Neural crest cell (in vitro differentiated cells): ENCODE results near the gene FOXE1. TPM values are rescaled to one million over a fixed set of nuclear protein-coding genes. Genes with fewer than 3 reads are reported as not detected.

ENCODE experiments used
- DNase-seq: peaks from one replicate; pipeline ENCODE4 v3.0.0; 2021; ENCODE audit warnings: low read depth, mixed read lengths, low spot score
- H3K27ac Mint-ChIP-seq: one replicate; pipeline ENCODE4 v1.8.0; 2021; ENCODE audit warnings: mild to moderate bottlenecking, mixed read lengths; ENCODE audit not compliant: unreplicated experiment
- H3K27me3 Mint-ChIP-seq: 2 replicates; pipeline ENCODE4 v1.8.0; 2021; ENCODE audit warnings: low read depth, mild to moderate bottlenecking, mixed read lengths
- H3K36me3 Mint-ChIP-seq: 2 replicates; pipeline ENCODE4 v1.8.0; 2021; ENCODE audit warnings: low read depth, mild to moderate bottlenecking, mixed read lengths
- H3K4me1 Mint-ChIP-seq: 2 replicates; pipeline ENCODE4 v1.8.0; 2021; ENCODE audit warnings: mixed read lengths
- H3K4me3 Mint-ChIP-seq: one replicate; pipeline ENCODE4 v1.8.0; 2021; ENCODE audit warnings: mild to moderate bottlenecking, mixed read lengths
- H3K9me3 Mint-ChIP-seq: 2 replicates; pipeline ENCODE4 v1.8.0; 2021; ENCODE audit warnings: mixed read lengths
- total RNA-seq: library from RNA; stranded (reverse); gene quantifications from 2 replicates; pipeline ENCODE4 v1.2.1, GENCODE V29; 2021
- TF ChIP-seq, protein P1 (sequence below): fragments of 200-600 bp; sonication (generic); conservative IDR thresholded peaks from 2 replicates; pipeline ENCODE4 v1.5.0; 2021; ENCODE audit warnings: antibody characterized with exemption, mild to moderate bottlenecking

Gene FOXE1
- total RNA-seq, 1 donor from 2014 or later: not detected

- Mint-ChIP-seq H3K4me3 (no peak overlapping the region), H3K9me3 (peaks cover 3% of the 10 kb centered on the region), H3K36me3 (no peaks in the 10 kb centered on the region), H3K27ac (no peak overlapping the region), H3K27me3 (peaks cover 86% of the 10 kb centered on the region), H3K4me1 (no peaks in the 10 kb centered on the region)
- DNase-seq: no peak
- TF ChIP-seq, protein P1, sequence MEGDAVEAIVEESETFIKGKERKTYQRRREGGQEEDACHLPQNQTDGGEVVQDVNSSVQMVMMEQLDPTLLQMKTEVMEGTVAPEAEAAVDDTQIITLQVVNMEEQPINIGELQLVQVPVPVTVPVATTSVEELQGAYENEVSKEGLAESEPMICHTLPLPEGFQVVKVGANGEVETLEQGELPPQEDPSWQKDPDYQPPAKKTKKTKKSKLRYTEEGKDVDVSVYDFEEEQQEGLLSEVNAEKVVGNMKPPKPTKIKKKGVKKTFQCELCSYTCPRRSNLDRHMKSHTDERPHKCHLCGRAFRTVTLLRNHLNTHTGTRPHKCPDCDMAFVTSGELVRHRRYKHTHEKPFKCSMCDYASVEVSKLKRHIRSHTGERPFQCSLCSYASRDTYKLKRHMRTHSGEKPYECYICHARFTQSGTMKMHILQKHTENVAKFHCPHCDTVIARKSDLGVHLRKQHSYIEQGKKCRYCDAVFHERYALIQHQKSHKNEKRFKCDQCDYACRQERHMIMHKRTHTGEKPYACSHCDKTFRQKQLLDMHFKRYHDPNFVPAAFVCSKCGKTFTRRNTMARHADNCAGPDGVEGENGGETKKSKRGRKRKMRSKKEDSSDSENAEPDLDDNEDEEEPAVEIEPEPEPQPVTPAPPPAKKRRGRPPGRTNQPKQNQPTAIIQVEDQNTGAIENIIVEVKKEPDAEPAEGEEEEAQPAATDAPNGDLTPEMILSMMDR: no peak
Measured at GRCh38 chr9:97819735-97820134, 33.3 kb upstream of the FOXE1 start.

DNA sequence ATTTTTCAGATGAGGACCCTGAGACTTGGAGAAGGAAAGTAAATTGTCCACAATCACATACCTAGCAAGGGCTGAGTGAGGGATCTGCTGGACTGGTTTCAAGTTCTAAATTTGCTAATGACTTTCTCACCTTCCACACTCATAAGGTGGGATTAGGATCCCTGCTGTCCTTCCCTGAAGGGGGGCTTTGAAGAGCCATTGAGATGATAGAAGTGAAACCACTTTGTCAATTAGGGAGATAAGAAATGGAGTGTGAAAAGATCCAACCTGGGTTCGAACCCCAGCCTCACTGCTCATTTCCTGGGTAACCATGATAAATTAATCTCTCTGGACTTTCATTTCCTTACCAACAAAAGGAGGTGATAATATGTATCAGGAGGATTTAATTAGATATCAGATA is 32.7 kb upstream of the FOXE1 start:
- H3K27ac Mint-ChIP-seq: peak overlapping the region; percentile 20
- H3K4me3 Mint-ChIP-seq: no peak overlapping the region
- no peak for DNase-seq
- TF ChIP-seq, protein P1: no peak
- H3K9me3 Mint-ChIP-seq: peaks cover 3% of the 10 kb centered on the region
- no peaks in the 10 kb centered on the region for H3K36me3 Mint-ChIP-seq
- no peaks in the 10 kb centered on the region for H3K4me1 Mint-ChIP-seq
- H3K27me3 Mint-ChIP-seq: peaks cover 87% of the 10 kb centered on the region

GRCh38 chr9:97830884-97831829 is 21.9 kb upstream of the FOXE1 start:
- H3K9me3 Mint-ChIP-seq: no peaks in the 10 kb centered on the region
- no peak for DNase-seq
- H3K4me3 Mint-ChIP-seq: no peak overlapping the region
- TF ChIP-seq, protein P1: no peak
- peaks cover 85% of the 10 kb centered on the region for H3K27me3 Mint-ChIP-seq
- H3K27ac Mint-ChIP-seq: peak overlapping the region; percentile 37
- H3K4me1 Mint-ChIP-seq: peaks cover 15% of the 10 kb centered on the region
- no peaks in the 10 kb centered on the region for H3K36me3 Mint-ChIP-seq

DNA sequence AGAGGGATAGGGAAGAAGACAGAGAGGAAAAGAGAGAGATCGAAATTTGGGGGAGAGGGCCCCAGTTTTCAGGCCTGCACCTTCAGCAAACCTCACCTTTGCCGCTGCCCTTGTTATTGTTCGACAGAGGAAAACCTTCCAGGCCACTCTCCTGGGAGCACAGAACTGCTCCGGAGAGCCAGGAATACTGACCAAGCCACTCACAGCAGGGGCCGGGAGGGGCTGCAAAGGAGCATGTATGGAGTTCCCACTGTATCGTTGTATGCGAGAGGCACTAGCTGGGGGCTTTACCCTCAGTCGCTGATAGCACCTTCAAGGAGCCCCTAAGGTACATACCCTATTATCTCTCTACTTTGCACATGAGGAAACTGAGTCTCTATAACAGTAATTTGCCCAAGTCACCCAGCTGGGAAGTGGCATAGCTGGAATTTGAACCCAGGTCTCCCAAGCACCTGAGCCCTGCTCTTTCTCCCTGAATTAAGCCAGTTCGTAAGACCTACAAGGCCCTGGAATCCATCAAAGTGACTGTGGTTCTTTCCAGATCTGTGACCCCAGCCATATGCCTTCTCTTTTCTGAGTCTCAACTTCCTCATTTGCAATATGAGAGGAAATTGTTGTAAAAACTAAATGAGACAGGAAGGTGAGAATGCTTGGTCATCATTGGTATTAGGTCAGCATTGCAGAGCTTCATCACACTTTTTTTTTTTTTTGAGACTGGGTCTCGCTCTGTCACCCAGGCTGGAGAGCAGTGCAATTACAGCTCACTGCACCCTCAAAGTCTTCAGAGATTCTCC is 21.0 kb upstream of the FOXE1 start:
- no peak for DNase-seq
- H3K27me3 Mint-ChIP-seq: peaks cover 85% of the 10 kb centered on the region
- H3K4me3 Mint-ChIP-seq: no peak overlapping the region
- no peaks in the 10 kb centered on the region for H3K36me3 Mint-ChIP-seq
- TF ChIP-seq, protein P1: no peak
- H3K4me1 Mint-ChIP-seq: peaks cover 15% of the 10 kb centered on the region
- H3K9me3 Mint-ChIP-seq: peaks cover 2% of the 10 kb centered on the region
- H3K27ac Mint-ChIP-seq: no peak overlapping the region

DNA sequence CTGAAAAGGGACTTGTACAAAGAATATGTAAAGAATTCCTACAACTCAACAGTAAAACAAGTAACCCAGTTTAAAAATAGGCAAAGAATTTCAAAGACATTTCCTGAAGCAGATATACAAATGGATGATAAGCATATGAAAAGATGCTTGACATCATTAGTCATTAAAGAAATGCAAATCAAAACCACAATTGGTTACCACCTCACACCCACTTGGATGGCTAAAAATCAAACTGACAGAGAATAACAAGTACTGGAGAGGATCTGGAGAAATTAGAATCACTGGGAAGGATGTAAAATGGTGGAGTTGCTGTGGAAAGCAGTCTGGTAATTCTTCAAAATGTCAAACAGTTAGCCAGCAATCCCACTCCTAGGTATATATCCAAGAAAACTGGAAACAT is 12.5 kb upstream of the FOXE1 start:
- H3K27me3 Mint-ChIP-seq: peaks cover 89% of the 10 kb centered on the region
- H3K4me3 Mint-ChIP-seq: no peak overlapping the region
- TF ChIP-seq, protein P1: no peak
- H3K36me3 Mint-ChIP-seq: no peaks in the 10 kb centered on the region
- H3K27ac Mint-ChIP-seq: no peak overlapping the region
- no peaks in the 10 kb centered on the region for H3K4me1 Mint-ChIP-seq
- DNase-seq: no peak
- H3K9me3 Mint-ChIP-seq: peaks cover 6% of the 10 kb centered on the region
